Neuronal stem cell (in vitro differentiated cells): ENCODE data around the gene SMIM28.

Experiments
- DNase-seq: peaks from one replicate; pipeline ENCODE4 v3.0.0-alpha.2; 2013; ENCODE audit warnings: low spot score
- H2AFZ ChIP-seq: one replicate; pipeline ENCODE4 v1.6.1; 2013; ENCODE audit warnings: mild to moderate bottlenecking, low read length, inconsistent platforms
- H2AK5ac ChIP-seq: 2 replicates; pipeline ENCODE4 v1.6.1; 2013; ENCODE audit warnings: low read depth, mild to moderate bottlenecking, inconsistent platforms, low read length, moderate library complexity, mixed read lengths
- H2BK120ac ChIP-seq: 2 replicates; pipeline ENCODE4 v1.6.1; 2013; ENCODE audit warnings: low read depth, mild to moderate bottlenecking, inconsistent platforms, low read length, moderate library complexity, mixed read lengths
- H2BK12ac ChIP-seq: one replicate; pipeline ENCODE4 v1.6.1; 2013; ENCODE audit warnings: low read length, inconsistent platforms
- H2BK15ac ChIP-seq: 2 replicates; pipeline ENCODE4 v1.6.1; 2013; ENCODE audit warnings: mild to moderate bottlenecking, low read length, inconsistent platforms, mixed read lengths
- H2BK5ac ChIP-seq: one replicate; pipeline ENCODE4 v1.6.1; 2013; ENCODE audit warnings: inconsistent platforms, mild to moderate bottlenecking, low read length, moderate library complexity
- H3K14ac ChIP-seq: one replicate; pipeline ENCODE4 v1.6.1; 2013; ENCODE audit warnings: low read length, inconsistent platforms
- H3K18ac ChIP-seq: 2 replicates; pipeline ENCODE4 v1.6.1; 2013; ENCODE audit warnings: low read length, inconsistent platforms
- H3K23ac ChIP-seq: 2 replicates; pipeline ENCODE4 v1.6.1; 2013; ENCODE audit warnings: low read depth, mild to moderate bottlenecking, mixed read lengths, low read length, inconsistent platforms; ENCODE audit not compliant: poor library complexity
- H3K27ac ChIP-seq: replicated peaks from 3 replicates; pipeline ENCODE4 v1.5.1; 2013; ENCODE audit warnings: low read length, inconsistent platforms
- H3K27me3 ChIP-seq, 3 experiments: 2 replicates each; pipeline ENCODE4 v1.6.1; 2013; ENCODE audit warnings: low read length in 3 of 3, mild to moderate bottlenecking in 2 of 3, inconsistent platforms in 1 of 3, low read depth in 1 of 3, mixed read lengths in 1 of 3, moderate library complexity in 1 of 3; ENCODE audit not compliant: control insufficient read depth in 3 of 3, insufficient read depth in 3 of 3
- H3K36me3 ChIP-seq, 2 donors: replicated peaks in 1 of 2; 2 replicates each; pipeline ENCODE4 v1.6.1; 2013; ENCODE audit warnings: low read length in 2 of 2; ENCODE audit not compliant: control insufficient read depth in 2 of 2, insufficient read depth in 2 of 2
- H3K4ac ChIP-seq: 2 replicates; pipeline ENCODE4 v1.6.1; 2013; ENCODE audit warnings: inconsistent platforms, mild to moderate bottlenecking, low read length, moderate library complexity
- H3K4me1 ChIP-seq, 2 donors: 1 replicate in 1 of 2; 2 replicates in 1 of 2; pipeline ENCODE4 v1.6.1; 2013; ENCODE audit warnings: low read length in 2 of 2, low read depth in 1 of 2; ENCODE audit not compliant: control insufficient read depth in 2 of 2, insufficient read depth in 1 of 2
- H3K4me2 ChIP-seq: one replicate; pipeline ENCODE4 v1.6.1; 2013; ENCODE audit warnings: mild to moderate bottlenecking, low read length, inconsistent platforms; ENCODE audit not compliant: insufficient read depth, poor library complexity, severe bottlenecking
- H3K4me3 ChIP-seq, 2 donors: 2 replicates each; pipeline ENCODE4 v1.5.1; 2013; ENCODE audit warnings: low read length in 2 of 2, mild to moderate bottlenecking in 2 of 2, inconsistent platforms in 1 of 2, moderate library complexity in 1 of 2
- H3K79me1 ChIP-seq: one replicate; pipeline ENCODE4 v1.6.1; 2013; ENCODE audit warnings: low read depth, mild to moderate bottlenecking, inconsistent platforms, low read length, moderate library complexity
- H3K9ac ChIP-seq: one replicate; pipeline ENCODE4 v1.6.1; 2013; ENCODE audit warnings: mild to moderate bottlenecking, low read depth, low read length, inconsistent platforms; ENCODE audit not compliant: poor library complexity
- H3K9me3 ChIP-seq, 2 donors: replicated peaks in 1 of 2; 2 replicates each; pipeline versions ENCODE3 to v1.6.1; 2013; ENCODE audit warnings: low read length in 2 of 2, mild to moderate bottlenecking in 2 of 2, inconsistent platforms in 1 of 2, low read depth in 1 of 2, mixed read lengths in 1 of 2, moderate library complexity in 1 of 2; ENCODE audit not compliant: control insufficient read depth in 2 of 2, insufficient read depth in 1 of 2
- H4K8ac ChIP-seq: one replicate; pipeline ENCODE4 v1.6.1; 2013; ENCODE audit warnings: low read depth, mild to moderate bottlenecking, inconsistent platforms, low read length, moderate library complexity
- H4K91ac ChIP-seq: one replicate; pipeline ENCODE4 v1.6.1; 2013; ENCODE audit warnings: low read length, low read depth, mild to moderate bottlenecking, inconsistent platforms; ENCODE audit not compliant: poor library complexity
- whole genome bisulfite sequencing, 2 donors: extraction: QIAGEN DNeasy Blood & Tissue Kit; methylation state at CpG; one replicate each; pipeline ENCODE4 v1.1.7; 2013; ENCODE audit warnings: missing lambda C conversion rate in 2 of 2, mixed read lengths in 1 of 2; ENCODE audit not compliant: insufficient read length in 2 of 2, insufficient replicate concordance in 1 of 2; ENCODE audit errors: extremely low coverage in 2 of 2; 5-methylcytosine and 5-hydroxymethylcytosine counted together

Gene SMIM28

DNA sequence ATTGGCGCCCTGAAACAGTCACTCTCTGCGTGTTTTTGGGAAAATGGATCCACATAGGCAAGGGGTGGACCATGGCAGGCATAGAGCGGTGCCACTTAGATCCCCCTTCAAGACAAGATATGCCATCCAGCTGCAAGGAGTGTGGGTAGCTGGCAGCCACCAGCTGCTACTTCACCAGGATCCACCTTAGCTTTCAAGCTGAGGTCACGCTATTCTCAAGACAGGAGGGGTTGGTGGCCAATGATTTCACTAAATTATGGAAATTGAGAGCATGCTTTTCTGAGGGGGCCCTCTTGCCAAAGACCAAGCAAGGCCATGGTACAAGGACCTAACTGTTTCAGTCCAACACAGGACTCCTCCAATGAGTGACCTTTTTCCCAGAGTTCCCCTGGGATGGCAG lies 42.7 kb downstream of the SMIM28 start:
- Histone ChIP-seq H3K4me1 (peaks cover 0 to 6% of the 10 kb centered on the region in 2 donors), H3K4ac (no peak overlapping the region), H4K91ac (no peak overlapping the region), H3K9ac (no peak overlapping the region), H2BK15ac (no peak overlapping the region), H3K27ac (no peak overlapping the region), H2BK12ac (no peak overlapping the region), H4K8ac (no peak overlapping the region), H3K4me3 (no peak overlapping the region), H3K4me2 (no peak overlapping the region), H2BK120ac (no peak overlapping the region), H2AK5ac (no peak overlapping the region), H2AFZ (no peak overlapping the region), H3K27me3 (no peaks in the 10 kb centered on the region), H3K23ac (no peak overlapping the region), H2BK5ac (no peak overlapping the region), H3K9me3 (peaks cover 0 to 5% of the 10 kb centered on the region in 2 donors), H3K36me3 (peaks cover 15 to 63% of the 10 kb centered on the region in 2 donors), H3K18ac (no peak overlapping the region), H3K79me1 (no peaks in the 10 kb centered on the region), H3K14ac (no peak overlapping the region)
- no CpG with 5 or more reads among the region's 4 CpGs for WGBS, 2 donors
- no peak for DNase-seq

DNA sequence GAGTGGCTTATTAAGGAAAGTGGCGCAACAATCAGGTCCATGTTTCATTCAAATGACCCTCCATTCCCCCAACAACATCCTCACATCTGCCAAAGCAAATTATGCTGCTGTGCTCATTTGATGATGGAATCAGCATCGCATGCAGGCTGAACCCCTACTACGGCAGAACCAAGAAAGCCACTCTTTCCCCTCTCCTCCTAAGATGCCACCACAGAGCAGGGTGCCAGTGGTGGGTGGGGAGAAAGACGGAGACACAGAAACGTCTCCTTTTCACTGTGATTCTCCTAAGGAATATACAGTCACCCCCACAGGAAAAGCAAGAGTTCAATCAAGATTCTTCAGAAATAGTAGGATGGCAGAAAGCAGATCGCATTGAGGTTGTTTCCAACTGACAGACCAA lies 43.4 kb downstream of the SMIM28 start:
- Histone ChIP-seq H3K27me3 (no peaks in the 10 kb centered on the region), H3K18ac (no peak overlapping the region), H3K36me3 (peaks cover 15 to 70% of the 10 kb centered on the region in 2 donors), H2BK15ac (no peak overlapping the region), H3K4me2 (no peak overlapping the region), H2BK120ac (no peak overlapping the region), H2AK5ac (no peak overlapping the region), H3K4ac (no peak overlapping the region), H3K4me3 (no peak overlapping the region), H3K9ac (no peak overlapping the region), H3K14ac (no peak overlapping the region), H3K79me1 (no peaks in the 10 kb centered on the region), H3K23ac (no peak overlapping the region), H3K4me1 (peaks cover 0 to 6% of the 10 kb centered on the region in 2 donors), H2BK12ac (no peak overlapping the region), H4K91ac (no peak overlapping the region), H3K9me3 (peaks cover 0 to 5% of the 10 kb centered on the region in 2 donors), H2AFZ (no peak overlapping the region), H3K27ac (no peak overlapping the region), H4K8ac (no peak overlapping the region), H2BK5ac (no peak overlapping the region)
- no peak for DNase-seq
- no CpG with 5 or more reads among the region's 6 CpGs for WGBS, 2 donors

DNA sequence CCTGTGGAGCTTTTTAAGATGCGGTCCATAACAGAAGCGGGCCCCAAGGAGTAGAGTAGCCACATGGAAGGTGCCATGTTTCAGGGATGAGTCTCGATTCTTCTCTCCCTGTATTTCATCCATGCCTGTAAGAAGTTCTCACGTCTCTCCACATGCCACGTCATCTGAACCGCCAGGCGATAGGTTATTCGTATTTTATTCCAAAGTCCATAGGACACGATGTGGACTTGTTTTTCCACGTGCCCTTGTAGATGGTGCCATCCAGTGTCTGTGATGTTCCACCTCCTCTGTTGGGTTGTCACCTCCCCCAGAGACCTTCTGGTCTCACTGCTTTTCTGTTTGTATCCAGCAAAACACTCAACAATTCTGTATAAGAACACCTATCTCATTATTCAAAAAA lies 43.9 kb downstream of the SMIM28 start:
- Histone ChIP-seq H3K4ac (no peak overlapping the region), H4K8ac (no peak overlapping the region), H2AK5ac (no peak overlapping the region), H3K4me2 (no peak overlapping the region), H2AFZ (no peak overlapping the region), H3K9ac (no peak overlapping the region), H3K14ac (no peak overlapping the region), H3K9me3 (peaks cover 0 to 5% of the 10 kb centered on the region in 2 donors), H3K36me3 (peaks cover 16 to 76% of the 10 kb centered on the region in 2 donors), H3K18ac (no peak overlapping the region), H3K79me1 (no peaks in the 10 kb centered on the region), H3K27me3 (no peaks in the 10 kb centered on the region), H3K27ac (no peak overlapping the region), H4K91ac (no peak overlapping the region), H2BK120ac (no peak overlapping the region), H2BK15ac (no peak overlapping the region), H3K4me1 (peaks cover 0 to 3% of the 10 kb centered on the region in 2 donors), H3K4me3 (no peak overlapping the region), H3K23ac (no peak overlapping the region), H2BK5ac (no peak overlapping the region), H2BK12ac (no peak overlapping the region)
- no CpG with 5 or more reads among the region's 10 CpGs for WGBS, 2 donors
- no peak for DNase-seq

- peaks cover 0 to 5% of the 10 kb centered on the region in 2 donors for H3K9me3 ChIP-seq
- no peak overlapping the region for H3K4me2 ChIP-seq
- H3K27ac ChIP-seq, result no peak overlapping the region
- H4K8ac ChIP-seq, result no peak overlapping the region
- no peak overlapping the region for H3K9ac ChIP-seq
- H2BK12ac ChIP-seq, result no peak overlapping the region
- no peak overlapping the region for H2BK15ac ChIP-seq
- no peaks in the 10 kb centered on the region for H3K27me3 ChIP-seq
- H3K79me1 ChIP-seq, result no peaks in the 10 kb centered on the region
- no peak overlapping the region for H2BK120ac ChIP-seq
- H3K4ac ChIP-seq, result no peak overlapping the region
- no peak overlapping the region for H3K4me3 ChIP-seq
- H3K18ac ChIP-seq, result no peak overlapping the region
- H4K91ac ChIP-seq, result no peak overlapping the region
- H3K23ac ChIP-seq, result no peak overlapping the region
- peaks cover 18 to 88% of the 10 kb centered on the region in 2 donors for H3K36me3 ChIP-seq
- H2BK5ac ChIP-seq, result no peak overlapping the region
- no peak overlapping the region for H2AFZ ChIP-seq
- no peaks in the 10 kb centered on the region for H3K4me1 ChIP-seq
- DNase-seq, result no peak
- H2AK5ac ChIP-seq, result no peak overlapping the region
- no peak overlapping the region for H3K14ac ChIP-seq
Observed at GRCh38 chr6:138422861-138423260, 45.2 kb downstream of the SMIM28 start.
